Fibroblast of lung (primary cell): ENCODE results near the gene MANEAL.

Experiments
- CTCF ChIP-seq, 2 donors: IDR thresholded peaks in 1 of 2; conservative IDR thresholded peaks in 1 of 2; 1 replicate in 1 of 2; 2 replicates in 1 of 2; pipeline ENCODE4 v1.5.1; 2011 to 2012; ENCODE audit warnings: low read length in 2 of 2, control low read depth in 1 of 2, inconsistent platforms in 1 of 2, low read depth in 1 of 2, mild to moderate bottlenecking in 1 of 2
- EZH2 ChIP-seq: IDR thresholded peaks from 2 replicates; pipeline ENCODE4 v1.5.1; 2012; ENCODE audit warnings: low read length, control low read depth, mild to moderate bottlenecking; ENCODE audit errors: missing control alignments

GRCh38 chr1:37845786-37846185 lies 52.1 kb downstream of the MANEAL start:
- no peak for TF ChIP-seq CTCF (conservative IDR thresholded peaks at IDR 0.05 in 1 of 2, IDR thresholded peaks at IDR 0.05 in 1 of 2; ENCODE audit: low read depth in 1 of 2, low read length in 2 of 2)
- no peak for TF ChIP-seq EZH2
